EH (cell line): Measurements from ENCODE around the gene CCL27.

ENCODE experiments used
- DNase-seq: peaks from one replicate; pipeline ENCODE4 v3.0.0-alpha.2; 2015; ENCODE audit warnings: low read depth

Gene CCL27, protein sequence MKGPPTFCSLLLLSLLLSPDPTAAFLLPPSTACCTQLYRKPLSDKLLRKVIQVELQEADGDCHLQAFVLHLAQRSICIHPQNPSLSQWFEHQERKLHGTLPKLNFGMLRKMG

DNA sequence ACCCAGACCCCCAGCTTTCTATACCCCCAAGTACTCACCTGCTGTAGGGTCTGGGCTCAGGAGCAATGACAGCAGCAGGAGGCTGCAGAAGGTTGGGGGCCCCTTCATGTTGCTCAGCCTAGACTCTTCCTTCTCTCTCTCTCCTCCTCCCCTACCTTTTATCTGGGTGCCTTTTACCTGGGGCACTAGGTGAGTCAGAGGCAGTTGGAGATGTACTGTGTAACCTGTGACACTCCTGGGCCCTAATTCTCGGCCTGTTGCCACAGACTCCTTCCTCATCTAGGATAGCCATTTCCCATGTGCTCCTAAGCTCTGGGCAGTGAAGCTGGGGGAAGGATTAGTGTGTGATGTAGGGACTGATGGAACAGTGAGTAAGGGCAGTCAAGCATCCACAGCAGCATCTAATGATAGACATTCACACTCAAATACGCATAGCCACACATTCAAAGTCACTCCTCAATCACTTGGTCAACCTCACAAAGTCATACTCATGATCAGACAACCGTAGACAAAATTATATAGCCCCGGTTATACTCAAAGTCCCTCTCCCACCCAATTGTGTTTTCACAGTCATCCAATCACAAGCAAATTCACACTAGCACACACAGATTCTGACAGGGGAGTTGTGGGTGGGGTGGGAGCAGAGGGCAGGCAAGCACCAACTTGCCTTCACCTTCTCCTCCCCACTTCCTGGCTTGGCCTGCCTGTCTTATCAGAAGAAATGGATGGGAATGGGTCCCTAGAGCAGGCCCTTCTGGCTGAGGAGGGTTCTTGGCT is at the start of gene CCL27:
Gene CCL27, minus strand, starts transcription at position 132 of the 777 bp plus-strand sequence. Its CDS starts 24 bp downstream, at position 108.
- DNase-seq, result no peak

DNA sequence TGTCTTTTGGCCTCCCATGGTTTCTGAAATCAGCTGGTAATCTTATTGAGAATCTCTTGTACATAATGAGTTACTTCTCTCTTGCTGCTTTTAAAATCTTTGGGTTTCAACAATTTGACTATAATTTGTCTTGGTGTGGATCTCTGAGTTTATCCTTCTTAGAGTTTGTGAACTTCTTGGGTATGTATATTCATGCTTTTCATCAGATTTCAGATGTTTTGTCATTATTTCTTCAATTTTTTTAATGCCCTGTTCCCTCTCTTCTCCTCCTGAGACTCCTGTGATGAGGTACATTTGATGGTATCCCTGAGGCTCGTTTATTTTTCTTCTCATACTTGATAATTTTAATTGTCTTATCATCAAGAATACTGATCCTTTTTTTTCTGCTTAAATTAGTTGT is 49.7 kb upstream of the CCL27 start:
- no peak for DNase-seq

DNA sequence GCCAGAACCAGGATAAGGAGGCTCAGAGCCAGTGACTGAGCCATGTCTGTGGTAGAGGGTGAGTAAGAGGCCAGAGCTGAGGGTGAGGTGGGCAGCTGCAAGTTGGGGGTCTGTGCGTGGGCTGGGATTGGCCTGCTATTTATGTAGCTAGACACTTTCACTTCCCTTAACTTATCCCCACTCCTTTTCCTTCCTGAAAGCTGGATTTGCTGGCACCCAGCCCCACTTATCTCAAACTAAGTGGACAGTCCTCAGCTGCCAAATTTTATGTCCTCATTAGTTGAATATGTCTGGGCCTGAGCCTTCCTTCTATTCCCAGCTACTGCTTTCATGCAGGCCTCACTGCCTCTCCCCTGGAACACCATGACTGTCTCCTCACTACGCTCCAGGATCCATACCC is 47.6 kb upstream of the CCL27 start, which contains the start of gene CCL21:
Gene CCL21, minus strand, starts transcription at position 114 of the 400 bp plus-strand sequence. Its CDS starts 70 bp downstream, at position 44.
- peak; percentile 20 for DNase-seq

DNA sequence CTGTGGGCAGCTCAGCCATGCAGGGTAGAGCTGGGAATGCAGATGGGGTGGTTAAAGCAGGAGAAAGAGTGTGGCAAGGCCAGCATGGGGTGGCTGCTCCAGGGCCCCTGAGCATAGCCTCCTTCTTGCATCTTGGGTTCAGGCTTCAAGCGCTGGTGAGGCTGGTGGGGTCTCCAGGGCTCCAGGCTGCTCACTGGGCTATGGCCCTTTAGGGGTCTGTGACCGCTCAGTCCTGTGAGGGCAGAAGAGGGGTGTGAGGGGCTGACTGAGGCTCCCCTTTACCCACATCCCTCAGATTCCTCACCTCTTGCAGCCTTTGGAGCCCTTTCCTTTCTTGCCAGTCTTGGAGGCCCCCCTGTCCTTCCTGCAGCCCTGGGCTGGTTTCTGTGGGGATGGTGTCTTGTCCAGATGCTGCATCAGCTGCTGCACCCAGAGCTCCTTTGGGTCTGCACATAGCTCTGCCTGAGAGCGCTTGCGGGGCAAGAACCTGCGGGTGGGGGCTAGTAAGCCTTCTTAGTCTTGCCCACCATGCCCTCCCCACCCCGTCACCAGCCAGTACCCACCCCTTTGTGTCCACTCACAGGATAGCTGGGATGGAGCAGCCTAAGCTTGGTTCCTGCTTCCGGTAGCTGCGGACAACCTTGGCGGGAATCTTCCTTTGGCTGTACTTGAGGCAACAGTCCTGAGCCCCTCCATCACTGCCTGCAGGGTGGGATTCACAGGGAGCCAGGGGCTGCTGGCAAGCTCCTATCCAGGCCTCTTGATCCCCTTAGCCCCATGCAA is 46.9 kb upstream of the CCL27 start:
- DNase-seq, result no peak

DNA sequence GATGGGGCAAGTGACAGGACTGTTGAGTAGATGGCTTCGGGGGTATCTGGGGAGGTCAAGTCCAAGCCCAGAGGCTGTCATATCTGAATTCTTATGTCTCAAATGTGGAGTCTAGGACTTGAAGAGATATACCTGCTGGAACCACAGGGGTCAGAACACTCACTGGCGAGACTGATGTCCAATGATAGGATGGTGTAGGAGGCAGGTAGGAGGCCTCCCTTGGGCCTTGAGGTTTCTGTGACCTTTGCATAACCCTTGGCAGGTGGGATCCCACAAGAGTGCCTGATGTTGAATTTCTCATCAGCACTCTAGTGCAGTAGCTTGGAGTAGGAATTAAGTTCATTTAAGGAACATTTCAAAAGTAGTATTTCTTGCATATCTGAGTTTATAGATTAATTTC is 44.7 kb upstream of the CCL27 start:
- DNase-seq, result no peak

DNA sequence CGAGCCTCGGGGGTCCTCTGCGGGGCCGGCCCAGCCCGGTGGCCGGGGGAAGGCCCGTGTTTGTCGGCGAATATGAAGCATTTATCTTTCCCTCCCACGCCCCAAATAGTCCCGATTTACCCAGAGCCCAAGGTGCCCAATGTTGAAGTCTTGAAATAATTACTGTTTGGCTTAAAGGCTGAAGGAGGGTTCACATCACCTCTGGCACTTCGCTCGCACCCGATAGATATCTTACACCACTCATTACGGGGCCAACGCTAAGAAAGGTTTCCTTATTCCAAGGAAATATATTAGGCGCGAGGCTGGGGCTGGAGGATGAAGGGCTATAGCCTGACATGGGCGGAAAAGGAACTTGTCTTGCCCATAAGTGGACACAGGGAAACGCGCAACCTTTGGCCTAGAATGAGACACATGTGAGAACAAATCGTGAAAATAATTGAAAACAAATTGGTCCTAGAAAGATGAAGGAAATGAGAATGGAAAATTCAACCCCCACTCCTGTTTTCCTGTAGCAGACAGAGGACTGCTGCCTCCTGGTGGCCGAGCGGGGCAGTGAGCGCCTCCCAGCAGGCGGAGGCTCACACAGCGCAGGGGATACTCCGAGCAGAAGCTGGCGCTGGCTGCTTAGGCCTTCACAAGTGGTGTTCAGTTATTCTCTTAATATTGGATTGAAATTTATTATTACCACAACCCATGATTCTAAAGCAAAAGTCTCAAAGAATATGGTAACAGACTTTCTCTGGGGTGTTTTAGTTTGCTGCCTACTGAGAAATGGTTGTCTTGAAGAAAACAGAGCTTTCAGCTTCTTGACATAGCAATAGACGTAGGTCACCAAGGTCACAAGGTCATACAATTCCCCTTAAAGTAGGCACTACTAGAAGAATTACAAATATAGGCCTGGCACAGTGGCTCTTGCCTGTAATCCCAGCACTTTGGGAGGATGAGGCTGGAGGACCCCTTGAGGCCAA is 39.6 kb upstream of the CCL27 start:
- DNase-seq, result peak; percentile 75

DNA sequence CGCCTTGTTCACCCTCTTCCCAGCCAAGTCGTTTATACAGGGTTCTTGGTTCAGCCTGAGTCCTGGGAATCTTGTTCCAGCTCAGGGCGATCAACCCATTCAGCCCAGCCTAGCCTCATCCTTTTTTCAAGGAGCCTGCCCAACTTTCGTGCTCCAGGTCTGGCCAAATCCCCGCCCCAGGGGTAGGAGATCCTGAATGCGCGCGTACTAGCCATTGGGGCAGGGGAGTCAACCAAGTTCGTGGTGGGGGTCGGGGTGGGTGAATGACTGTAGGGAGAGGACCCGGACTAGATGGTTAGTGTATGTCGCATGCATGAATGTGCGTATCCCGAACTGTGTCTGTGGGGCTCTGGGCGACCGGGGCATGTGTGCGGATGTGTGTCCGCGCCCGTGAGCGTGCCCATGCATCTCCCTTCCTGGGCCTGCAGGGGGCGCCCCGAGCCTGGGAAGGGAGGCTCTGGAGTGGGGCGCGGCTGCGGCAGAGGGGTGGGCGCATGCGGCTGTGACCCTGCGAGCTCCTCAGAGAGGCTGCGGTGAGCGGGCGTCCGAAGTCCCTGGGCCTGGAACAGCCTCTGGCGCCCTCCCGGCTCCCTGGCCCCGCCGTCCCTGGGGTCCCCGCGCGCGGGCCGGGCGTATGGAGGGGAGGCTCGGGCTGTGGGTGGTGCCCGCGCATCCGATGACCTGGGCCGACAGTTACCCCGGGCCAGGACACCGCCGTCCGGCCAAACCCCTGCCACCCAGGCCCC is 38.7 kb upstream of the CCL27 start:
- DNase-seq, result peak; percentile 62

DNA sequence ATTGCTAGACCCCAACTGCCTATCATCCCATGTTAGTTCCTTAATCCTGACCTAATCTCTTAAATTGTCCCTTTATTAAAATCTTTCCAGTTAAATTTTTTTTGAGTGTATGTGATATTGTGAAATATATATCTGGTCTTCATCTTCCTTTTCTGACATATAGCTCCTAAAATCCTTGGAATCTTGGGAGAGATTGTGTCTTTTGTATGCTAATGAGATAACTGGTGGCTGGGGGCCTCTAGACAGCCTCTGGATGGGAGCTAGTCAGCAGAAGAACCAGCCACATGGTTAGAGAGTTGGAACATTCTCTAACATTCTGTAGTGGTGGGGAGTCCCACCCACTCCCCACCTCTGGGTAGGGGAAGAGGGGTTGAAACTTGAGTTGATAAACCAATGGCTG is 32.4 kb upstream of the CCL27 start:
- no peak for DNase-seq

DNA sequence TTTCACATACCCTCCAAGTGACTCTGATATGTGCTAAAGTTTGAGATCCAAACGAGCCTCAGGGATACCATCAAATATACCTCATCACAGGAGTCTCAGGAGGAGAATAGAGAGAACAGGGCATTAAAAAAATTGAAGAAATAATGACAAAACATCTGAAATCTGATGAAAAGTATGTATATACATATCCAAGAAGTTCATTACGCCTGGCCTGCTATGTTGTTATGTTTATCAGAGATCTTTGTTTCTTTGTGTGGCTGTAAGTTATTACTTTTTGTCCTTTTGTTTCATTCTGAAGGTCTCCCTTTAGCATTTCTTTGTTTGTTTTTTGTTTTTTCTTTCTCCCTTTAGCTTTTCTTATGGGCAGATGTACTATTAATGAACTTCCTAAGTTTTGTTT is 31.1 kb upstream of the CCL27 start:
- DNase-seq, result no peak

DNA sequence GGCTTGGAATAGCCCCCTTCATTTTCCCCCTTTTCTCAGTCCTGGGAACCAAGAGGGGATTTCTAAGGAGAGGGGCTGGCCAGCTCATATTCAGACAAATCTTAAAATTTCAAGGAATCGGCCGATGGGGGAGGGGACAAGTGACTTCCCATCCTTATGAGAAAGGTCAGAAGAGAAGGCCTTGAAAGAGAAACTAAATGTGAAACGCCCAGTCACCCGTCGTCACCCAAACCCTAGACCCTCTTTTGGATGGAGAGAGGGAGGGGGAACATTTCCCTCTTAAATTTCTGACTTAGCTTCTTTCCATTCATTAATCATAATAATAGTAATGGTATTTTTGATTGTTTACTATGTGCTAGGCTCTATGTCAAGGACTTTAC is 29.5 kb upstream of the CCL27 start:
- no peak for DNase-seq

DNA sequence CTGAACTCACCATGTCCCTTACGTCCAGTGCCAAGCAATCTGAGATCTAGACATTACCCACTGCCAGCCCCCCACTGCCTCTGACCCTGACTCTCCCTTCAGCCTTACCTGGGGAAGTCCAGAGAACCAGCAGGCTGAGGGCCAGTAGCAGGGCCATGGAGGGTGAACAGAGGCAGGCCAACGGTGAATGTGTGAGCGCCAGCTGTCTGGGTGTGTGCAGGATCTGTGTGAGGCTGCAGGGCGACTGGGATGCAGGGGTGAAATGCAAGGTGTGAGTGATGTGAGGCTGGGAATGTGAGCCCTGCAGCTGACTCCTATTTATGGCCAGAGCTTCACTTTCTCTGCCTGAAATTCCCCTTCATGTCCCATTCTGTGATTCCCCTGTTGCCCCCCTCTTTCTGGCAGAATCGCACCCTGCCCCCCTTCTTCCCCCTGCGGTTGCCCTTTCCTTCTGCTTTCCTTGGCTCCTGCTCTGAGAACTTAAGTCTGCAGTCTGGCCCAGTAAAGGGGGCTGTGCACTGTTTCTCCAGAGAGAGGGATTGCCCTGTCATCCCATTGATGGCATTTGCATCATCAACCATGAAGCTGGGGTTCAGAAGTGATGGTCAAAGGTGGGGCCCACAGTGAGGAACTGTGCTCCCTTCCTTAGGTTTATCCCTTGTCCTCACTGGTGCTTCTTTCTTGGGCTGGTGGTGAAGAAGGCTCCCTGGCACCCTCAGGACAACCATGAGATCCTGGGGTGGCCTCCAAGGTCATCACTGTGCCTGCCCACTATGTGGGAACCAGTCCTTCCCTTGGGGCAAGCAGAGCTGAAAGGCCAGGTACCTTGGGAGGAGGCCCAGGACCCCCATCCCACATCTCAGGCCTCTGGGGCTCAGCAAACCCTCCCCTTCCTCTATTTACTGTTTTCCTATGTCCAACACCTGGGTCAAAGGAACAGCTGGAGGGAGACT is 28.8 kb upstream of the CCL27 start, which contains the start of gene CCL19:
Gene CCL19, minus strand, starts transcription at position 294 of the 953 bp plus-strand sequence. Its CDS starts 137 bp downstream, at position 157.
- no peak for DNase-seq

DNA sequence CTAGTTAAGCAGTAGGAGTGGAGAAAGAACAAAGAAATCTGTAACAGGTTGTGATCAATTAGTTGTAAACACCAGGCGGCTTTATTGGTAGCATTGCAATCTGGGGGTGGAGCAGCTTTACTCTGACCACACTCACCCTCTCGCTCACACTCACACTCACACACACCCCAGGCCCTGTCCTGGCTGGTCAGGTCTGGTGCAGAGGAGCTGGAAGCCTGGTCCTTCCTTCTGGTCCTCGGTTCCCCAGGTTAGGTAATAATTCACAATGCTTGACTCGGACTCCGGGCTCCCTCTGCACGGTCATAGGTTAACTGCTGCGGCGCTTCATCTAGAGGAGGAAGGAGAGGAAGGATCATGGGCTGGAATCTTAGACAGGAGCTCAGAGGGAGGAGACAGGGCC is 27.1 kb upstream of the CCL27 start:
- no peak for DNase-seq

DNA sequence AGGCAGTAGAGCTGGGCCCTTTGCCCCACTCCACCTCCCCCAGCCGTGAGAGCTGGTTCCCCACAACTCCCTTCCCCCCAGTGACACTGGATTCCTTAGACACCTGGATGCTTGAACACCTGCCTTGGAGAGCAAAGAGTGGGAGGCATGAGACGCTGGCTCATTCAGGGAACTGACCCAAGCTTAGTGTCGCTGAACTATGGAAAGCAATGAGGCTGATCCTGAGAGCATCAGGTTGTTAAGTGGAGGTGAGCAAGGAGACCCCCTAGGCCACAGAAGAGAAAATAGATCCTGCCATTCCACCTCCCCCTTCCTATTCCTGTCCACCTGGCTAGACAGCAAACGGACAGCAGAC is 26.6 kb upstream of the CCL27 start:
- no peak for DNase-seq

DNA sequence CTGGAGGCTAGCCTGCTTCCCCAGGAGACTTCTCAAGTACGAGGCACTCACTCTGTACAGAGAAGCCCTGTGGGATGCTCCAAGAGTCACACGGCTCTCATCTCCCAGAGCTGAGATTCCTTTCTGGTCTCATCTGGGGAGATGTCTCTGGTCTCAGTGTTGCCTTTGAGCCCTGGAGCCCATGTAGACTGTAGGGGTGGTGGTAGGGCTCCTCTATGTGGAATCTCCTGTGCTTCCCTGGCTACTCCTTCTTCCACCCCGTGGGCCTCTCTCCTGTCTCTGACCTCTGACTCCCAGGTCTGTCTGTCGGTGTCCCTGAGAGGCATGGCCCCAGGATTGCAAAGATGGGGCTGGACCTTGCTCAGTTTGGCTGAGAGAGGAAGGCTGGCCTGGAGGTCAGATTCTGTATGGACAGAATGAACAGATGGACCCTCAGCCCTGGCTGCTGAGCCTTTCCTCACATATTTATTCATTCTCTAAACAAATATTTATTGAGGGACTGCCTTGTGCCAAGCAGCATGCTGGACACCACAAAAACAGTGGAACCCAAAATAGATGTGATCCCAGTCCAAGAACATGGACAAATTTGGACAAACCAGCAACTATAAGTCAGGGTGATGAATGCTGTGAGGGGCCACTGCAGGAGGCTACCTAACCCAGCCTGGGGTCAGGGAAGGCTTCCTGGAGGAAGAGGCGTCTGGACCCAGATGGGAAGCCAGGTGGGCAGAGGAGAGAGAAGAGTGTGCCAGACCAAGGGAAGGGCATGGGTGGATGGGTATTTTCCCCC is 26.1 kb upstream of the CCL27 start:
- DNase-seq, result no peak

DNA sequence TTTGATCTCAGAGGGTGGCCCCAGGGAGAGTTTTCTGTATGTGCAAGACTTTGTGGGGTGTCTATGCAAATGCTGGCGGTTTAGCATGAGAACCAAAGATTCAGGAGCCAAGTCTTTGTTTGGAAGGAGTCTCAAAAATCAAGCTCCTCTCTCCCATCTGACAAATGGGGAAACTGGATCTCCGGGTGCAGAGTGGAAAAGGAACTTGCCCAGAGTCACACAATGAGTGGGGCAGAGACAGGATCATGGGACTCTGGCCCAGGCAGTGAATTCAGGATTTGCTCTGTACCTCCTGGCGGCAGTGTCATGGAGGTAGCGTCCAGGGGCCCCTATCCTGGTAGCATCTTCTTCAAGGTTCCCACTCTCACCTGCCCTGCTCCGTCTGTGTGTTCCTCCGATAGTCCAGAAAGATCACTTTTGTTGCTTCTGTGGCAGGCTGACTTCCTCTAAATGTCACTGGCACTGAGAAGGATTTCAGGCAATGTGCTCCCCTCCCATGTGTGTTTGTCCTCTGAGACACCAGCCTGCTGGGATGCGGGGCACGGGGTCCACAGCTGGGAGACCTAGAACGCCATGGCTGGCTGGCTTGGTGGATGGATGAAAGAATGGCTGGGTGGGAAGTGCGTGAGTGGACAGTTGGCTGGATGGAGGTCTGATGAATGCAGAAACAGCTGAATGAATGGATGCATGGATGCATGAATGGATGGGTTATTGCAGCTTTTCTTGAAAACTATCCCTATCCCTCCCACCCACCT is 25.0 kb upstream of the CCL27 start:
- DNase-seq, result no peak

DNA sequence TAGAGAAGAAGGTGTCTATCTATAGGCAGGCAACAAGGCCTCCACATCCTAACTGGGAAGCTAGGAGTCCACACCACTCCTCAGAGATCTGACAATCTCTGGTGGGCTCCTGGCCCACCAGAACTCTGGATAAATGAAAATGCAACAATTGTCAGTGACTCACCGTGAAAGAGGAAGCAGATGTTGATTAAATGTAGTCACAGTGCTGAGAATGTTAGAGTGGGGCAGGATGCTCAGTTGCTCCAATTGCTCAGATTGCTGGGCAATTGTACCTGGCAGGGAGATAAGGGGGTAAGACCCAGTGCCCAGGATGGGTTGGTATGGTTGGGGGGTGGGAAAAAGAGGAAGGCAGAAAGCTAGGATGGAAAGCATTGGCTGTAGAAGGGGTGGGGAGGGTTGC is 24.3 kb upstream of the CCL27 start:
- peak; percentile 4 for DNase-seq

DNA sequence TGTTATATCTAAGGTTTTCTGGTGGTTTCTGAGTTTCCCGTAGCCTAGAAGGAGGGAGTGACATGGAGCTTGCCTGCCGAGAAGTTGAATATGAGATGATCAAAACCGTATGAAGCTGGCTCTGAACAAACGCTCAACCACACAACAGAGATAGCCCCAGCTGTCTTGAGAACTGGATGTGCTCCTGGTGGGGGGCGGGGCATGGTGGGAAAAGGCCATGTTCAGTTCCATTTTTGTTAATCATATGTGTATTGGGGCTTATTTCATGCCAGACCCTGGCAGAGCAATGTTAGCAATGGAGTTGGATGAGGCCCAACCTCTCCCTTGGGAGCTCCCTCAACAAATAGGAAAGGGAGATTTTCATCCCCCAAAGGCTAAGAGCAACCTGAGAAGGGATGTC is 23.8 kb upstream of the CCL27 start:
- no peak for DNase-seq

DNA sequence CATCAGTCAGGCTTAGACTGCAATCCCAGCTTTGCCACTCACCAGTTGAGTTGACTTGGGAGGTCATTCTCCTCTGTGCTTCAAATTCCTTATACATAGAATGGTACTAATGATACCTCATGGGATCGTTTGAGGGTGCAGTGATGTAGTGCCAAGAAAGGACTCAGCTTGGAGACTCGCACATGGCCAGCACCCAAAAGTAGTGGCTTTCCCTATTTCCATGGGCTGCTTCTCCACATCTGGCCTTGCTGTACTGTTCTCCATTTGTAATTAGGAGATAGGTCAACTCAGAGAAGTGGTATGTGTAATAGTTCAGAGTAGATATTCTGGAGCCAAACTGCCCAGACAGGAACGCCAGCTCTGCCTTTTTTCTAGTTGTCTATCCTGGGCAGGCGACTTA is 23.1 kb upstream of the CCL27 start:
- DNase-seq, result peak; percentile 5
